Ectodermal cell (in vitro differentiated cells): ENCODE data around the gene JMJD8.
A peak's percentile ranks its signal among the peaks of the same experiment; 100 is the strongest.

ENCODE experiments used
- H3K27ac ChIP-seq: 2 replicates; pipeline ENCODE4 v1.7.0; 2013; ENCODE audit warnings: mild to moderate bottlenecking, low read depth, low read length; ENCODE audit not compliant: insufficient read depth, poor library complexity, severe bottlenecking
- H3K27me3 ChIP-seq: 2 replicates; pipeline ENCODE4 v1.7.0; 2013; ENCODE audit warnings: mild to moderate bottlenecking, low read length; ENCODE audit not compliant: insufficient read depth, control insufficient read depth, poor library complexity, severe bottlenecking
- H3K36me3 ChIP-seq: one replicate; pipeline ENCODE4 v1.7.0; 2013; ENCODE audit warnings: low read length; ENCODE audit not compliant: control insufficient read depth, insufficient read depth
- H3K4me1 ChIP-seq: one replicate; pipeline ENCODE4 v1.7.0; 2013; ENCODE audit warnings: low read length; ENCODE audit not compliant: control insufficient read depth, insufficient read depth
- H3K4me3 ChIP-seq: 2 replicates; pipeline ENCODE4 v1.7.0; 2013; ENCODE audit warnings: low read depth, low read length, control low read depth; ENCODE audit not compliant: insufficient read depth
- H3K9me3 ChIP-seq: 2 replicates; pipeline ENCODE4 v1.7.0; 2013; ENCODE audit warnings: mild to moderate bottlenecking, low read length, moderate library complexity; ENCODE audit not compliant: control insufficient read depth
- WGBS, 2 experiments: methylation state at CpG; one replicate each; pipeline ENCODE4 v1.1.7; 2013; ENCODE audit warnings: missing lambda C conversion rate in 2 of 2; 5-methylcytosine and 5-hydroxymethylcytosine counted together

JMJD8 gene

DNA sequence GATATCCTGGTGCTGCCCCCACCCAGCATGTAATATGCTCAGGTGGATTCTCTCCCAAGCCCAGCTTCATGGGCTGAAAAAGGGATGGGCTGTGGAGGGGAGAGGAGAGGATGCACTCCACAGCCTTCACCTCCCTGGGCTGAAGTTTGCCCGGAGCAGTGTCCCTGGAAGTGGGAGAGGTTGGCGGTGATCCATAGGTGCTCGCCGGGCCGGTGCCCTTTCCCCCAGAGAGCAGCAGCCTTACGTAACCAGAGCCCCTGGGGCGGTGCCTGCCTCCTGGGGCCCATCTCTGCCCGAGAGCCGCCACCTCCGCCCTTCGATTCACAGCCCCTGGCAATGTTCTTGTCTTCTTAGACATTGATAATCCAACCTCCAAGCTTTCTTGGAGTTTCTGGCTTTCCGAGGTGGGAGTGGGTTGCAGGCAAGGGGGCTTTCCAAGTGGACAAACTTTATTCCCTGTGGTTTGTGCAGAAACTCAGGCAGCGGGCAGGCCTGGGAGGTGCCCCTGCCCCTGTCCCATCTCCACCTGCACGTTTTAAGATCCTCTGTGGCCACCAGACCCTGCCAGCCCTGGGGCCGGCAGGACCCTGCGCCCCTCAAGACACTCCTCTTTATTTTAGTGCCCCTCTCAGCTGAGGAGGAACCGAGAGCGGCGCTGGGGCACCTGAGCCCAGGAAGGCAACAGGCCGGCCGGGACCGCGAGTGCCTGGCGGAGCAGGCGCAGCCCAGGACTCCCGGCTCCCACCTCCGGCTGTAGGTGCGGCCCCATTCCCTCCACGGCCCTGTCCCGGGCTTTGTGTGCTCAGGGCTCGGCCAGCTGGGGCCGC, 38.1 kb downstream of the JMJD8 start:
- H3K27ac ChIP-seq, result no peak overlapping the region
- no peak overlapping the region for H3K4me3 ChIP-seq
- no peaks in the 10 kb centered on the region for H3K36me3 ChIP-seq
- no peaks in the 10 kb centered on the region for H3K9me3 ChIP-seq
- 90 to 91% methylated on average over 32 of the region's 32 CpGs for WGBS, 2 experiments
- H3K27me3 ChIP-seq, result peaks cover 32% of the 10 kb centered on the region
- H3K4me1 ChIP-seq, result peaks cover 6% of the 10 kb centered on the region

DNA sequence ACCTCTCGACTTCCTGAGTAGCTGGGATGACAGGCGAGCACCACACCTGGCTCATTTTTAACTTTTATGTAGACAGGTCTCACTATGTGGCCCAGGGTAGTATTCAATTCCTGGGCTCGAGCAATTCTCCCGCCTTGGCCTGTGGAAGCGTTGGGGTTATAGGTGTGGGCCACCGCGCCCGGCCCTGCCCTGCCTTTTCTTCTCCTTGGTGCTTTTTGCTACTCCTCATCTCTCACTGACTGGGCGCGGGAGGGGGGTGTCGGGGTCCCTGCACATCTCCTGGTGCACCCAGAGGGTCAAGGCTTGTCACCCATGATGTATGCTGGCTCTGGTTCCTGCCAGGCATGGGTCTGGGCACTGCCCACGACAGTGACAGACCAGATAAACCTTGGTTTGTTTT, 39.6 kb downstream of the JMJD8 start:
- no peaks in the 10 kb centered on the region for H3K36me3 ChIP-seq
- 92 to 96% methylated on average over 12 of the region's 12 CpGs for WGBS, 2 experiments

DNA sequence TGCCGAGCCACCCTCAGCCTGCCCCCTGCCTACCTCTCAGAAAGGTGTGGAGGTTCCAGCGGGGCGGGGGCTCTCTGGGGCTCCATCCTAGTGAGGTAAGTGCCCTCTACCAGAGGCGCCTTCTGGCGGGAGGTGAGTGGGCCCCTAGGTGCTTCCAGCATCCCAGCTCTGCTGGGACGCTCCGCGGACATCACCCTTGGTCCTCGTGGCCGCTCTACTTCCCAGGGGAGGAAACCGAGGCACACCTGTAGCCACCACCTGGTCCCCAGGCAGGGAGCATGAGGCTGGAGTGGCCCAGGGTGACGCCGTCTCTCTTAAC, 41.1 kb downstream of the JMJD8 start:
- Histone ChIP-seq H3K36me3 (no peaks in the 10 kb centered on the region), H3K4me3 (no peak overlapping the region), H3K9me3 (no peaks in the 10 kb centered on the region), H3K4me1 (peaks cover 13% of the 10 kb centered on the region), H3K27me3 (peaks cover 34% of the 10 kb centered on the region), H3K27ac (no peak overlapping the region)
- 84 to 89% methylated on average over 13 of the region's 13 CpGs for WGBS, 2 experiments

More for the DNA sequence above, 39.6 kb downstream of the JMJD8 start:
- no peak overlapping the region for H3K27ac ChIP-seq
- peaks cover 7% of the 10 kb centered on the region for H3K4me1 ChIP-seq
- no peaks in the 10 kb centered on the region for H3K9me3 ChIP-seq
- peaks cover 34% of the 10 kb centered on the region for H3K27me3 ChIP-seq
- no peak overlapping the region for H3K4me3 ChIP-seq

GRCh38 chr16:642189-643049, 41.7 kb downstream of the JMJD8 start:
- WGBS, 2 experiments, result 10% methylated on average over 72 of the region's 72 CpGs
- H3K4me1 ChIP-seq, result peaks cover 19% of the 10 kb centered on the region
- H3K36me3 ChIP-seq, result no peaks in the 10 kb centered on the region
- no peaks in the 10 kb centered on the region for H3K9me3 ChIP-seq
- peak overlapping the region; percentile 50 for H3K4me3 ChIP-seq
- peaks cover 34% of the 10 kb centered on the region for H3K27me3 ChIP-seq
- no peak overlapping the region for H3K27ac ChIP-seq

DNA sequence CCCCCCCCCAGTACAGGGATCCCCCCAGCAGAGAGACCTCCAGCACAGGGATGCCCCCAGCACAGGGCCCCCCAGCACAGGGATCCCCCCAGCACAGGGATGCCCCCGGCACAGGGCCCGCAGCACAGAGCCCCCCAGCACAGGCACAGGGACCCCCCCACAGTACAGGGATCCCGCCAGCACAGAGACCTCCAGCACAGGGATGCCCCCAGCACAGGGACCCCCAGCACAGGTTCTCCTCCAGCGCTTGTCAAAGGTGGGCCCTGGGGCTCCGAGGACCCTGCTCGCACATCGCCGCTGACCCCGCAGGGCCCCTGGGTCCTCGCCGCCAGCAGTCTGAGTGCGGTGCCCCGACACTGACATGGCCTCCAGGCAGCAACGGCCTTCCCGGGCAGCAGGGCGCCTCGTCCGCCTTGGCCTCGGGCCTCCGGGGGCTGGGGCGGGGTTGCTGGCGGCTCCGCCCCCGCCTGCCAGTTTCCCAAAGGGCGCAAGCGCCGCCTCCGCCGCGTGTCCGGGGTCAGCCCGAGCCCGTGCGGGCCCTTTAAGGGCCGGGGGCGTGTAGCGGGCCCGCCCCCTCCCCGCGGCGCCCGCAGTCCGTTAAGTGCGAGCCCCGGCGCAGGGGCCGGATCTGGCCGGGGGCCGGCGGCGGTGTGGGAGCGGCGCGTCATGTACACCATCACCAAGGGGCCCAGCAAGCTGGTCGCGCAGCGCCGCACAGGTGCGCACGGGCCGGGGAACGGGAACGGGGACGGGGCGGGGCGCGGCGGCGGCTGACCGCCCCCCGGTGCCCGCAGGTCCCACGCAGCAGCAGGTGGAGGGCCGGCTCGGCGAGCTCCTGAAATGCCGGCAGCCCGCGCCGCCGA, 42.6 kb downstream of the JMJD8 start, which contains the start of gene MCRIP2:
Gene MCRIP2 (plus strand): TSS at position 503 of the 863 bp plus-strand sequence. CDS start 164 bp downstream, at position 667.
- Histone ChIP-seq H3K9me3 (no peaks in the 10 kb centered on the region), H3K4me1 (peaks cover 22% of the 10 kb centered on the region), H3K4me3 (peak within 1 kb of the TSS; percentile 50), H3K36me3 (no peaks in the 10 kb centered on the region), H3K27me3 (peaks cover 34% of the 10 kb centered on the region), H3K27ac (no peak within 1 kb of the TSS)
- WGBS, 2 experiments, result 2 to 3% methylated on average over 80 to 81 of the region's 81 CpGs

DNA sequence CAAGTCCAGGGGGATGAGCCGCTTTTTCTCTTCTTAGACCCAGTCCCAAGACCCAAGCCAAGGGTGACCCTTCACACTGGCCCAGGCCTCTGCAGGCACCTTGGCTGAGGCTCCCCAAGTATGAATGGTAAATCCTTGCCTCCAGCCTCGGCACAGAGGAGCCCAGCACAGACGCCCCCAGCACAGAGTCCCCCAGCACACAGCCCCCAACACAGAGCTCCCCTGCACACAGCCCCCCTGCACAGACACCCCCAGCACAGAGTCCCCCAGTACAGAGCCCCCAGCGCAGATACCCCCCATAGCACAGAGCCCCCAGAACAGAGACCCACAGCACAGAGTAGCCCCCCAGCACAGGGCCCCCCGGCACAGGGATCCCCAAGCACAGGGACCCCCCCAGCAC, 43.5 kb downstream of the JMJD8 start:
- Histone ChIP-seq H3K9me3 (no peaks in the 10 kb centered on the region), H3K36me3 (no peaks in the 10 kb centered on the region), H3K4me3 (no peak overlapping the region), H3K27me3 (peaks cover 34% of the 10 kb centered on the region), H3K4me1 (peaks cover 22% of the 10 kb centered on the region), H3K27ac (no peak overlapping the region)
- 87 to 95% methylated on average over 3 to 4 of the region's 5 CpGs for WGBS, 2 experiments

DNA sequence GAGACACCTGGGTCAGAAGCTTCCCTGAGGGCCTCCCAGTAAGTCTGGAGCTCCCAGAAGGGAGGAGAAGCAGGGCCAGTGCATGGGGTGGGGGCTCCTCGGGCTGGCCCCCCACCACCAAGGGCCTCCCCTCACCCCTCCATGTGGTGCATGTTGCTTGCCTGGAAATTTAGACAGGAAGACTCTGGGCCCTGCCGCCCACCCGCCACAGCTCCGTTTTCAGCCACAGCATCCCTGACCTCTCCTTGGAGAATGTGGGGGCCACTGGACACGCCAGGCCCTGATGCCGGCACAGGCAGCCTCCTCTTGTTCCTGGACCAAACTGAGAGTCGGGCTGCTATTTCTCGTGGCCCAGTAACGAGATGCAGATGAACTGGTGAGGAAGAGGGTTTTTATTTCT, 45.3 kb downstream of the JMJD8 start:
- WGBS, 2 experiments, result 86 to 92% methylated on average over 9 of the region's 9 CpGs
- peaks cover 30% of the 10 kb centered on the region for H3K4me1 ChIP-seq
- H3K9me3 ChIP-seq, result no peaks in the 10 kb centered on the region

GRCh38 chr16:638034-638543, 46.0 kb downstream of the JMJD8 start:
- no peak overlapping the region for H3K27ac ChIP-seq
- no peaks in the 10 kb centered on the region for H3K36me3 ChIP-seq
- peaks cover 30% of the 10 kb centered on the region for H3K4me1 ChIP-seq
- H3K4me3 ChIP-seq, result no peak overlapping the region
- no peaks in the 10 kb centered on the region for H3K9me3 ChIP-seq
- WGBS, 2 experiments, result 78 to 80% methylated on average over 15 of the region's 15 CpGs
- H3K27me3 ChIP-seq, result peaks cover 22% of the 10 kb centered on the region

More for the DNA sequence above, 45.3 kb downstream of the JMJD8 start:
- H3K4me3 ChIP-seq, result no peak overlapping the region
- H3K27me3 ChIP-seq, result peaks cover 30% of the 10 kb centered on the region
- no peak overlapping the region for H3K27ac ChIP-seq
- no peaks in the 10 kb centered on the region for H3K36me3 ChIP-seq

DNA sequence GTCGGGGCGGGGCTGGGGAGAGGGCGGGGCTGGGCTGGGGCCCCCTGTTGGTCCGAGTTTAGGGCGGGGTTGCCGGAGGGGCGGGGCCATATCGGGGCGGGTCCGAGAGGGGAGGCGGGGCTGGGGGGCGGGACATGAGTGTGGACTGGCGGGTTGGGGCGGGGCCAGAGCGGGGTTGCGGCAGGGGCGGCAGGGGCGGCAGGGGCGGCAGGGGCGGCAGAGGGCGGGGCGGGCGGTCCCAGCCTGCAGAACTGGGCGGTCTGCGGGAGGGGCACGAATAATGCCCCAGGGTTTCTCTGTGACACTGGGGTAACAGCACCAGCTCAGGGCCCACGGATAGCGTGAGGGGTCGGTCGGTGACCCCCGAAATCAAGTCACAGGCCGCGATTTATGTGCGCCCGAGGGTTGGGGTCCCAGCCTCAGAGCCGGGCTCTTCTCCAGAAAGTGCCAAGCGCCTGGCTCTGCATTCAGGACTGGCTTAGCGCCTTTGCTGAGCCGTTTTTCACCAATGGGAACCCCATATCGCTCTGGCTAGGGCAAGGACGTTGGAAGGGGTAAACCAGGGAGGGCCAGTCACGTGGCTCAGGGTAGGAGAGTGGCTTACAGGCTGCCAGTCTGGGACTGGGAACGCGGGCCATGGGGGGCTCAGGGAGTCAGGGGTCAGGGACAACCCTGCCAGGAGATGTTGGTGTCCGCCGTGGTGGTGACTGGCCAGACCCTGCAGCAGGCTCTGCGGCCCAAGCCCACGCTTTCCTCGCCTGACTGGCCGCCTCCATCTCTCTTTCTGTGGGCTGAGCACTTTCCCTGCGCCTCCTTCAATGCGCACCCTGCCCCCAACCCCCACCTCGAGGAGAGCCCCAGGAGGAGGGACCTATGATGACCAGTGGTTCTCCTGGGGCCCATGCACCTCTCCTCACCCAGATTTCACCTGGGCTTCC, 46.8 kb downstream of the JMJD8 start:
- Histone ChIP-seq H3K4me1 (peaks cover 31% of the 10 kb centered on the region), H3K27ac (peak overlapping the region; percentile 55), H3K27me3 (peaks cover 15% of the 10 kb centered on the region), H3K4me3 (peak overlapping the region; percentile 77), H3K9me3 (no peaks in the 10 kb centered on the region), H3K36me3 (no peaks in the 10 kb centered on the region)
- 28 to 29% methylated on average over 53 of the region's 53 CpGs for WGBS, 2 experiments
